Brain microvascular endothelial cell (primary cell): ENCODE measurements around the gene NTNG1.

Experiments used
- DNase-seq: peaks from one replicate; pipeline ENCODE4 v3.0.0-alpha.2; 2020
- H3K27ac ChIP-seq: fragments of 250-450 bp; sonication (Bioruptor Pico); 2 replicates; pipeline ENCODE4 v1.5.1; 2020; ENCODE audit warnings: mild to moderate bottlenecking, moderate library complexity
- H3K27me3 ChIP-seq: fragments of 250-450 bp; sonication (Bioruptor Pico); replicated peaks from 2 replicates; pipeline ENCODE4 v1.5.1; 2020; ENCODE audit warnings: mild to moderate bottlenecking
- H3K36me3 ChIP-seq: fragments of 250-450 bp; sonication (Bioruptor Pico); replicated peaks from 2 replicates; pipeline ENCODE4 v1.5.1; 2020; ENCODE audit warnings: mild to moderate bottlenecking
- H3K4me3 ChIP-seq: 2 replicates; pipeline ENCODE4 v1.5.1; 2011; ENCODE audit warnings: low read depth, mild to moderate bottlenecking, control low read depth, low read length, moderate library complexity
- in situ Hi-C: cut with HindIII; loops from 2 replicates; pipeline ENCODE4 v1.10.0; 2017; ENCODE audit warnings: low sequenced_read_pairs, low pct_ligation_motif_present
- TF ChIP-seq, protein P1 (sequence below): IDR thresholded peaks from 2 replicates; pipeline ENCODE4 v1.5.1; 2011; ENCODE audit warnings: low read depth, mild to moderate bottlenecking, moderate library complexity, low read length, control low read depth, inconsistent platforms; ENCODE audit errors: missing control alignments

The NTNG1 gene

DNA sequence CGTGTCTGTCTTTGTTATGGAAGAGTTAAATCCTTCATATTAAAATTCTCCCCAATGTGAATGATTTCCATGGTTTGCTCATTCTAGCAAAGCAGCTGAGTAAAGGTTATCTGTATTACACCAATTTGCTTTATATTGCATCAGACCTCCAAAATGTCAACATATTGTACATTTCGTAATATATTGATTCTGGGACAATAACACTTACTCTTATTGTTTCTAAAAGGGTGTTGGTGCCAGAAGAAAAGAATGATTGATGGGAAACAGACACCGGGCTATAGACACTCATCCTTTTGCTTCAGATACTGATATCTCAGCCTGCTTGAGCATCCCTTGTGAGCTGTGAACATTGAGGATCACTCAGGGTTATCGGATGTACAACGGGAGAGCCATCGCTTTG is 7.0 kb downstream of the NTNG1 start:
- H3K27me3 ChIP-seq = no peaks in the 10 kb centered on the region
- no peaks in the 10 kb centered on the region for H3K36me3 ChIP-seq
- no peak for DNase-seq
- no peak overlapping the region for H3K27ac ChIP-seq
- in situ Hi-C loops = no loop called here
- TF ChIP-seq, protein P1, sequence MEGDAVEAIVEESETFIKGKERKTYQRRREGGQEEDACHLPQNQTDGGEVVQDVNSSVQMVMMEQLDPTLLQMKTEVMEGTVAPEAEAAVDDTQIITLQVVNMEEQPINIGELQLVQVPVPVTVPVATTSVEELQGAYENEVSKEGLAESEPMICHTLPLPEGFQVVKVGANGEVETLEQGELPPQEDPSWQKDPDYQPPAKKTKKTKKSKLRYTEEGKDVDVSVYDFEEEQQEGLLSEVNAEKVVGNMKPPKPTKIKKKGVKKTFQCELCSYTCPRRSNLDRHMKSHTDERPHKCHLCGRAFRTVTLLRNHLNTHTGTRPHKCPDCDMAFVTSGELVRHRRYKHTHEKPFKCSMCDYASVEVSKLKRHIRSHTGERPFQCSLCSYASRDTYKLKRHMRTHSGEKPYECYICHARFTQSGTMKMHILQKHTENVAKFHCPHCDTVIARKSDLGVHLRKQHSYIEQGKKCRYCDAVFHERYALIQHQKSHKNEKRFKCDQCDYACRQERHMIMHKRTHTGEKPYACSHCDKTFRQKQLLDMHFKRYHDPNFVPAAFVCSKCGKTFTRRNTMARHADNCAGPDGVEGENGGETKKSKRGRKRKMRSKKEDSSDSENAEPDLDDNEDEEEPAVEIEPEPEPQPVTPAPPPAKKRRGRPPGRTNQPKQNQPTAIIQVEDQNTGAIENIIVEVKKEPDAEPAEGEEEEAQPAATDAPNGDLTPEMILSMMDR = no peak
- H3K4me3 ChIP-seq = no peak overlapping the region

DNA sequence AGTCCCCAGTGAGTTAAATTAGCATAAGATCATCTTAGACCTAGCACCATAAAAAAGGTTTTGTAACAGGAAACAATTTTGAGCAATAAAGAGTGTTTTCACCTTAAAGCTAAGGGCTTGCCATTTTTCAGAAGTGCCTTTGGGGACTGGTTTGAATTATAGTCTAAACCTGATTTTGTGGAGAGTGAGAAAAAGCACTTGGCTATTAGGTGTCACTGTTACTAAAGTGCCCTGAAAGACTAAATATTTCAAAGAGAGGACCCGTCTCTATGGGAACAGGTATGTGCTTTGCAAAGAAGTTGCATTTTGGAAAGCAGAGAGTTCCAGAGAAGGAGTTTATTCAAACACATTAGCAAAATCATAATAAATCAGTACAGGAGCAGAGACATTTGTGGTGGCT is 9.1 kb downstream of the NTNG1 start:
- no peaks in the 10 kb centered on the region for H3K27me3 ChIP-seq
- in situ Hi-C loops = no loop called here
- DNase-seq = no peak
- TF ChIP-seq, protein P1 = no peak
- no peak overlapping the region for H3K4me3 ChIP-seq
- no peak overlapping the region for H3K27ac ChIP-seq
- H3K36me3 ChIP-seq = no peaks in the 10 kb centered on the region

DNA sequence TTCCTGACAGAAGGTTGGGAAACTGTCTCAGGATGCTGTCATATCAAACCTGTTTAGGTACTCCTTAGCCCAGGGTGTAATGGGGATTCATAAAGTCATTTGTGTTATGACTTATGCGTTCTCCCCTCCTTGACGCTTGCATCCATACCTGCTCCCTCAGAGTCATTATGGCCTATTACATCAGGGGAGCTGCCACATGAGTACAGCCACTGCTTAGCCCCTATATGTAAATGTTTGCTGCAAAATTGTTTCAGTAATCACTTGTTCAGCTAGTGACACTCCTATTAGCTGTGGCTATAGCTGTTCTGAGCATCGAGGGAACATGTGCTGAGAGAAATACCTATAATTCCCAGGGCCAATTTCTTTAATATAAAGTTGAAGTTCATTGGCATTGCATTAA is 10.5 kb downstream of the NTNG1 start:
- H3K27me3 ChIP-seq = no peaks in the 10 kb centered on the region
- no peak overlapping the region for H3K4me3 ChIP-seq
- no peaks in the 10 kb centered on the region for H3K36me3 ChIP-seq
- in situ Hi-C loops = no loop called here
- no peak overlapping the region for H3K27ac ChIP-seq
- TF ChIP-seq, protein P1 = no peak
- no peak for DNase-seq

DNA sequence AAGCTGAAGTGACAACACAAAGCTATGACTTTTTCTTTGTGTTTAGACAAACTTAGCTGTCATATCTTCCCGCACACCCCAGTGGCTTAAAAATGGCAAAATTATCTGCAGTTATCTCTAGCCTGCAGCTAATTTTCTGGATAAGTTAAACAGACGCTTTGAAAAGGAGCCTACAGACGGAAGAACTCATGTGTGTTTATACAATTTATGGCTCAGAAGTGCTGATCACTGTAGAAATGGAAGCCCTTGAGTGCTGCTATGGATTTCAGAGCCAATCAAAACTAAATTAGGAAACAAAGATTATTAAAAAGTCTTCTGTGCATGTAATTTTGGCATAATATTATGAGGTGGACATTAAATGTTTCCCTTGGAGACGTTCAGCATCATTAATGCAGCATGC is 11.6 kb downstream of the NTNG1 start:
- in situ Hi-C loops = no loop called here
- TF ChIP-seq, protein P1 = no peak
- Histone ChIP-seq H3K4me3 (no peak overlapping the region), H3K27me3 (no peaks in the 10 kb centered on the region), H3K36me3 (no peaks in the 10 kb centered on the region), H3K27ac (no peak overlapping the region)
- no peak for DNase-seq

DNA sequence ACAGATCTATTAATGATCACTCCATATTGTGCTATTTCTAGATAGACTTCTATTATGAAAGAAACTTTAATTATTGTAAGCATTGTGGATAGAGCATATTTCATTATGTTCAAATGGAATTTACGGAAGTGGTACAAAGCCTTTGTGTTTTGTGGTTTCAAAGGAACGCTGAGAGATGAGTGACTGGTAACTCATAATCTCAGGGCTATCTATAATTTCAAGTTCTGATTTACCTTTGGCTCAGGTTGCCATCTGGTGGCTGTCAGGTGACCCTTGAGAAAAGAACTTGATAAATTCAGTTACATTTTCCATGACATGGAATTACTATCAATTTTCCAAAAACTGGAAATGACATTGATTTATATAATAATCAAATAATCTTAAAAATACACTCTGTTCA is 12.2 kb downstream of the NTNG1 start:
- in situ Hi-C loops = no loop called here
- Histone ChIP-seq H3K27me3 (no peaks in the 10 kb centered on the region), H3K36me3 (no peaks in the 10 kb centered on the region), H3K4me3 (no peak overlapping the region), H3K27ac (no peak overlapping the region)
- TF ChIP-seq, protein P1 = peak; percentile 31
- no peak for DNase-seq

DNA sequence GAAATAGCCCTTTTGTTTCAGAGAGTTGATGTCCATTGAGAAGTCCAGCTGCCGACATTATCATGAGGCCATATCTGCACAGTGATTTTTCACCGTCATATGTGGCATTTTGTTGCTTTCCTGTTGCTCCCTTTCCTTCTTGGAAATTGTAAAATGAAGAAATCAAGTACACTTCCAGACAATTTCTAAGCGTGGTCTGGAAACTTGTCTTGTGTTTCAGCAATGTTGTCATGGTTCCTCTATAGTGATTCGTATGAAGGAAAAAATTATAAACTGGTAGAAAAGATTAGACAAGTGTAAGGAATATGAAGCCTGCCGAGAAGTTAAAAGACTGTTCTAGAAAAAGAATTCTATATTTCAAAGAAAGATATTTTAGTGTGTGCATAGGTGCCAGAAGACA is 17.7 kb downstream of the NTNG1 start:
- H3K4me3 ChIP-seq = no peak overlapping the region
- no peaks in the 10 kb centered on the region for H3K27me3 ChIP-seq
- H3K36me3 ChIP-seq = no peaks in the 10 kb centered on the region
- TF ChIP-seq, protein P1 = no peak
- in situ Hi-C loops = no loop called here
- no peak for DNase-seq
- H3K27ac ChIP-seq = no peak overlapping the region
